AG09309 (cell line): ENCODE results near the gene OSBPL10.
A peak's percentile ranks its signal among the peaks of the same experiment; 100 is the strongest.

Source experiments
- DNase-seq: peaks from one replicate; pipeline ENCODE4 v3.0.0-alpha.2; 2010; ENCODE audit warnings: low read depth
- H3K4me3 ChIP-seq: 2 replicates; pipeline ENCODE4 v1.5.1; 2011; ENCODE audit warnings: mild to moderate bottlenecking, low read depth, low read length, moderate library complexity; ENCODE audit not compliant: control insufficient read depth
- TF ChIP-seq, protein P1 (sequence below): IDR thresholded peaks from 2 replicates; pipeline ENCODE4 v1.5.1; 2011; ENCODE audit warnings: mild to moderate bottlenecking, low read depth, low read length, inconsistent platforms; ENCODE audit not compliant: insufficient read depth, control insufficient read depth; ENCODE audit errors: missing control alignments

The OSBPL10 gene

GRCh38 chr3:31884251-31884650 is 96.8 kb downstream of the OSBPL10 start:
- TF ChIP-seq, protein P1, sequence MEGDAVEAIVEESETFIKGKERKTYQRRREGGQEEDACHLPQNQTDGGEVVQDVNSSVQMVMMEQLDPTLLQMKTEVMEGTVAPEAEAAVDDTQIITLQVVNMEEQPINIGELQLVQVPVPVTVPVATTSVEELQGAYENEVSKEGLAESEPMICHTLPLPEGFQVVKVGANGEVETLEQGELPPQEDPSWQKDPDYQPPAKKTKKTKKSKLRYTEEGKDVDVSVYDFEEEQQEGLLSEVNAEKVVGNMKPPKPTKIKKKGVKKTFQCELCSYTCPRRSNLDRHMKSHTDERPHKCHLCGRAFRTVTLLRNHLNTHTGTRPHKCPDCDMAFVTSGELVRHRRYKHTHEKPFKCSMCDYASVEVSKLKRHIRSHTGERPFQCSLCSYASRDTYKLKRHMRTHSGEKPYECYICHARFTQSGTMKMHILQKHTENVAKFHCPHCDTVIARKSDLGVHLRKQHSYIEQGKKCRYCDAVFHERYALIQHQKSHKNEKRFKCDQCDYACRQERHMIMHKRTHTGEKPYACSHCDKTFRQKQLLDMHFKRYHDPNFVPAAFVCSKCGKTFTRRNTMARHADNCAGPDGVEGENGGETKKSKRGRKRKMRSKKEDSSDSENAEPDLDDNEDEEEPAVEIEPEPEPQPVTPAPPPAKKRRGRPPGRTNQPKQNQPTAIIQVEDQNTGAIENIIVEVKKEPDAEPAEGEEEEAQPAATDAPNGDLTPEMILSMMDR, result no peak
- DNase-seq, result no peak
- no peak overlapping the region for H3K4me3 ChIP-seq

DNA sequence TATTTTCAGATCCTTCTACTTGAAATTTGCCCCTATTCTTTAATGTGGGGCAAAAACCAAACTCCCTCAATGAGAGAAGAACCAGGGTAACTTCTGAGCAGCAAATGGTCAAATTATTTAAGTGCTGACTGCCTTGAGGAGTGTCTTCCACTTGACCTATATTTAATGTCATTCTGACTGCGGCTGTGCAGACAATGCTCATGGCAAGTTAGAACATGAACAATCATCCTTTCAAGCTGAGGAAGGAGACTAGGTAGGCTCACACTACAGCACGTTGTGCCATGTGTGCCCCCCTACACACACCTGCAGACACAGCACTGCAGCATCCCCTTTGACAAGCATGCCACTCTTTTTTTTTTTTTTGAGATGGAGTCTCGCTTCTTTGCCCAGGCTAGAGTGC is 98.2 kb downstream of the OSBPL10 start:
- no peak overlapping the region for H3K4me3 ChIP-seq
- no peak for DNase-seq
- TF ChIP-seq, protein P1, result no peak

DNA sequence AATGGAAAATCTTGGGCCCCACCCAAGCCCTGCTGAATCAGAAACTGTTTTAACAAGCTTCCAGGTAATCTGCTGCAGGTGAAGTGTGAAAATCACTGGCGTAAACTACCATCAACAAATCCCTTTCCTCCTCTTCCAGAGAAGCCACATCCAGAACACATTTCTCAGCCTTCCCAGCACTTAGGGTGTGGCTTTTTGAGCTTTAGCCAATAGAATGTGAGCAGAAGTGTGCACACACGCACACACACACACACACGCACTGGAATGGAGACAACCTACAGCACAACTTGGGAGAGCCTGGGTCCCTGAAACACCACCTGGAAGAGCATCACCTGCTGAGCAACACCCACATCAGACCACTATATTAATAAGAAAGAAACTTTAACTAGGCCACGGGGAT is 98.6 kb downstream of the OSBPL10 start:
- DNase-seq, result no peak
- TF ChIP-seq, protein P1, result no peak
- no peak overlapping the region for H3K4me3 ChIP-seq

DNA sequence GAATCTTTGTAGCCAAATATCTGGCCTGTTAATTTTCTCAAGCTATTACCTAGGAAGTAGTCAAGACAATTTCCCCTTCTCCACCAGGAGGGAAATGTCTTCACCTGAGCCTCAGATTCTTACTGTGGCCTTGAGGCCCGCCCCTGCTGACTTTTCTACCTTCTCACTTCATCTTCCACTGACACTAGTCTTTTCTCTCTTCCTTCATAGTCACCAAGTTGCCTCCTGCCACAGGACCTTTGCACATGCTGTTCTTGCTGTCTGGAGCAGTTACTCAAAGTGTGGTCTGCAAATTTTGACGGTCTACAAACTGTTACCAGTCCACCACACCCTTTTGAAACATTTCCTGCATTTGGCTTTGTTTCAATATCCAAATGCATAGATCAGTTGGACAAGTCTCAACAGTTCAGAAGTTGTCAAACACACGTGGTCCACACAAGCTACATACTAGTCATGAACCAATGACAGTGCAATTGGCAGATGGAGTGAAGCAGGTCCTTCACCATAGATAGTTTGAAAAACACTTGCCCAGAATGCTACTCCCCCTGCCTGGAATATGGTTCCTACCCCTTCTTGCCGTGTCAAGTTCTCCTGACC is 100.5 kb downstream of the OSBPL10 start:
- H3K4me3 ChIP-seq, result no peak overlapping the region
- TF ChIP-seq, protein P1, result no peak
- DNase-seq, result no peak

GRCh38 chr3:31880020-31880419 is 101.0 kb downstream of the OSBPL10 start:
- no peak overlapping the region for H3K4me3 ChIP-seq
- peak; percentile 24 for DNase-seq
- TF ChIP-seq, protein P1, result peak; percentile 12

DNA sequence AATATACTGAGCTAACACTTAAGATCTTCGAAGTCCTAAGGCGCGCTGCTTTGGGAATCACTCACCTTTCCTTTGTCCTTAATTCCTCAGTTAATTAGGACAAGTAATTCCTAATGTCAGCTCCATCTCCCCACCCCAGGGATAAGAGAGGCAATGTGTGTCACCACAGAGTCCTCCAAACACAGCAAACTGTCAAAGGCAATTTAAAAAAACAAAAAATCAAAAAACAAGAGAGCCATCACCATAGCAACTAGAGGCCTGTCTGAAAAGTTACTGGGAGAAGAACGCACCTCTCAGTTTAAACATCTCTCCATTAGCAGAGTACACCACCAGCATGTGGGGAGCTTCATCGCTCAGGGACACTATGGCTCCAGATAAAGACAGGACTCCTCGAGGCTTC is 101.7 kb downstream of the OSBPL10 start:
- DNase-seq, result no peak
- TF ChIP-seq, protein P1, result no peak
- H3K4me3 ChIP-seq, result no peak overlapping the region
